Panc1 (cell line): ENCODE results near the gene TBX4. TPM values are rescaled to one million over a fixed set of nuclear protein-coding genes. Genes with fewer than 3 reads are reported as not detected.

Experiments used
- ATAC-seq: fragments of 200-7000 bp; cut with Tn5 transposase; 2 replicates; pipeline ENCODE4 v1.9.1; 2020; ENCODE audit warnings: mild to moderate bottlenecking, moderate library complexity
- BruUV-seq: library from RNA; stranded (reverse); fragments of 400-500 nt; replicated peaks from 2 replicates; lab custom pipeline; 2021; lab: Mats Ljungman, UMichigan
- CTCF ChIA-PET: fragments of 300-600 bp; sonication (Branson Sonifier 250); formaldehyde crosslinking; loops from one replicate; lab custom pipeline; 2022; ENCODE audit warnings: antibody characterized with exemption; lab: Charles Lee
- POLR2A ChIA-PET: fragments of 300-600 bp; sonication (Branson Sonifier 250); formaldehyde crosslinking; loops from one replicate; lab custom pipeline; 2022; ENCODE audit warnings: antibody characterized with exemption; lab: Charles Lee
- DNase-seq: peaks from one replicate; pipeline ENCODE4 v3.0.0-alpha.2; 2010; ENCODE audit warnings: low read depth, low spot score
- H3K27ac ChIP-seq: 2 replicates; pipeline ENCODE4 v1.5.1; 2011; ENCODE audit warnings: mild to moderate bottlenecking, low read length, inconsistent platforms
- H3K27me3 ChIP-seq: fragments of 200-500 bp; sonication (Bioruptor generic); 2 replicates; pipeline ENCODE4 v1.6.0; 2014; ENCODE audit warnings: low read length, inconsistent platforms; ENCODE audit not compliant: control insufficient read depth, insufficient read depth
- H3K36me3 ChIP-seq: fragments of 200-500 bp; sonication (Bioruptor generic); 2 replicates; pipeline ENCODE4 v1.5.1; 2014; ENCODE audit warnings: inconsistent platforms, mild to moderate bottlenecking, low read length, moderate library complexity; ENCODE audit not compliant: control insufficient read depth, insufficient read depth
- H3K4me1 ChIP-seq: 2 replicates; pipeline ENCODE4 v1.5.1; 2011; ENCODE audit warnings: inconsistent platforms, mild to moderate bottlenecking, low read length, moderate library complexity; ENCODE audit not compliant: control insufficient read depth, insufficient read depth
- H3K4me3 ChIP-seq, 2 experiments: 2 replicates each; pipeline ENCODE4 v1.5.1; 2011 to 2012; ENCODE audit warnings: low read depth in 2 of 2, low read length in 2 of 2, mild to moderate bottlenecking in 2 of 2, inconsistent platforms in 1 of 2, moderate library complexity in 1 of 2
- H3K9me3 ChIP-seq: fragments of 200-500 bp; sonication (Bioruptor generic); 2 replicates; pipeline ENCODE4 v1.5.1; 2014; ENCODE audit warnings: low read depth, mild to moderate bottlenecking, inconsistent platforms, low read length, moderate library complexity; ENCODE audit not compliant: control insufficient read depth, insufficient read depth
- CTCF ChIP-seq: fragments of 450-650 bp; IDR thresholded peaks from 2 replicates; pipeline ENCODE4 v1.5.1; 2017; ENCODE audit warnings: mild to moderate bottlenecking
- POLR2AphosphoS5 ChIP-seq: IDR thresholded peaks from 2 replicates; pipeline ENCODE4 v1.6.1; 2012; ENCODE audit warnings: mild to moderate bottlenecking, low read depth, low read length, moderate library complexity
- REST ChIP-seq, 2 experiments: IDR thresholded peaks; 2 replicates each; pipeline ENCODE4 v1.6.1; 2011 to 2012; ENCODE audit warnings: low read depth in 2 of 2, control low read depth in 1 of 2, low read length in 1 of 2, mild to moderate bottlenecking in 1 of 2, moderate library complexity in 1 of 2; ENCODE audit not compliant: insufficient read depth in 1 of 2
- SIN3A ChIP-seq: IDR thresholded peaks from 2 replicates; pipeline ENCODE4 v1.6.1; 2012; ENCODE audit warnings: low read depth, mild to moderate bottlenecking, low read length, moderate library complexity, borderline replicate concordance; ENCODE audit not compliant: insufficient read depth
- TCF7L2 ChIP-seq: IDR thresholded peaks from 2 replicates; pipeline ENCODE4 v1.6.1; 2011; ENCODE audit warnings: mild to moderate bottlenecking, low read depth, low read length, inconsistent platforms
- in situ Hi-C: cut with HindIII; loops from 2 replicates; pipeline ENCODE4 v1.10.0; 2016; ENCODE audit warnings: low sequenced_read_pairs, low pct_unique_long_range_greater_than_20kb
- intact Hi-C: fragments of 100-400 bp; cut with micrococcal nuclease; formaldehyde crosslinking; loops from one replicate; pipeline ENCODE4 v1.10.0; 2022; ENCODE audit not compliant: unreplicated experiment
- total RNA-seq: library from RNA; stranded (reverse); gene quantifications from one replicate; pipeline ENCODE4 v1.2.1, GENCODE V29; 2021; ENCODE audit not compliant: unreplicated experiment

The TBX4 gene
- total RNA-seq, 1 experiment from 2014 or later = not detected

GRCh38 chr17:61410141-61411010 is 41.8 kb upstream of the TBX4 start:
- Histone ChIP-seq H3K9me3 (no peaks in the 10 kb centered on the region), H3K27ac (peak overlapping the region; percentile 63), H3K4me1 (peaks cover 21% of the 10 kb centered on the region), H3K4me3 (no peak overlapping the region), H3K36me3 (no peaks in the 10 kb centered on the region), H3K27me3 (no peaks in the 10 kb centered on the region)
- POLR2A ChIA-PET = no interaction called here
- DNase-seq (no peak), ATAC-seq (no peak)
- TF ChIP-seq SIN3A = no peak
- no peak for TF ChIP-seq REST (IDR thresholded peaks at IDR 0.05; ENCODE audit: insufficient read depth in 1 of 2, low read depth in 2 of 2, low read length in 1 of 2)
- no peak for TF ChIP-seq TCF7L2
- TF ChIP-seq CTCF = no peak
- TF ChIP-seq POLR2AphosphoS5 = no peak
- intact Hi-C loops (no loop called here), in situ Hi-C loops (no loop called here)
- BruUV-seq = no TSS peak
- CTCF ChIA-PET = no interaction called here

- Histone ChIP-seq H3K9me3 (no peaks in the 10 kb centered on the region), H3K27ac (no peak overlapping the region), H3K4me3 (no peak overlapping the region; a peak in 1 of 4 replicates), H3K27me3 (no peaks in the 10 kb centered on the region), H3K4me1 (peaks cover 21% of the 10 kb centered on the region), H3K36me3 (no peaks in the 10 kb centered on the region)
- in situ Hi-C loops = no loop called here
- ATAC-seq (no peak), DNase-seq (no peak)
- TF ChIP-seq TCF7L2 (no peak), REST (IDR thresholded peaks at IDR 0.05; ENCODE audit: insufficient read depth in 1 of 2, low read depth in 2 of 2, low read length in 1 of 2) (no peak), SIN3A (no peak), CTCF (no peak), POLR2AphosphoS5 (no peak)
- POLR2A ChIA-PET = no interaction called here
- intact Hi-C loops = no loop called here
- no TSS peak for BruUV-seq
- CTCF ChIA-PET = no interaction called here
Measured at GRCh38 chr17:61411011-61411260, 41.3 kb upstream of the TBX4 start.
